Body of pancreas (tissue), 4 donors: ENCODE measurements around the gene AP5M1. TPM values are rescaled to one million over a fixed set of nuclear protein-coding genes. Genes with fewer than 3 reads are reported as not detected.
"Not testable (repeated sequence)": the region's sequence is repeated elsewhere in the genome, so short reads cannot be mapped to it uniquely, and the experiment has no call there.

ENCODE experiments used
- ATAC-seq: fragments of 150-250 bp; one replicate; pipeline ENCODE4 v1.9.1; 2016
- DNase-seq, 4 donors: peaks; one replicate each; pipeline ENCODE4 v3.0.0-alpha.2; 2019
- H3K27ac ChIP-seq, 4 donors: fragments of 200-600 bp; sonication (generic); 1 replicate in 3 of 4; 2 replicates in 1 of 4; pipeline versions ENCODE4 v1.5.1 to v1.6.1; 2016 to 2019; ENCODE audit warnings: mild to moderate bottlenecking in 1 of 4, mixed read lengths in 1 of 4, moderate library complexity in 1 of 4
- H3K27me3 ChIP-seq, 2 donors: fragments of 200-600 bp; sonication (generic); one replicate each; pipeline ENCODE4 v1.6.0; 2016; ENCODE audit warnings: mild to moderate bottlenecking in 1 of 2
- H3K36me3 ChIP-seq, 2 donors: fragments of 200-600 bp; sonication (generic); replicated peaks in 1 of 2; 2 replicates each; pipeline ENCODE4 v1.5.1; 2016; ENCODE audit warnings: low read depth in 2 of 2; ENCODE audit not compliant: insufficient read depth in 1 of 2
- H3K4me1 ChIP-seq: fragments of 200-600 bp; sonication (generic); one replicate; pipeline ENCODE4 v1.6.0; 2016
- H3K4me3 ChIP-seq, 2 donors: fragments of 200-600 bp; sonication (generic); 1 replicate in 1 of 2; 2 replicates in 1 of 2; pipeline ENCODE4 v1.5.1; 2016 to 2019
- H3K9me3 ChIP-seq, 3 donors: fragments of 200-600 bp; sonication (generic); 1 replicate in 2 of 3; 2 replicates in 1 of 3; pipeline ENCODE4 v1.5.1; 2016
- POLR2A ChIP-seq, 3 donors: fragments of 450-650 bp; IDR thresholded peaks; one replicate each; pipeline ENCODE4 v1.6.1; 2016; ENCODE audit warnings: antibody characterized with exemption in 3 of 3, mild to moderate bottlenecking in 2 of 3
- WGBS, 2 donors: methylation state at CpG; one replicate each; pipeline ENCODE4 v1.1.5; 2017; 5-methylcytosine and 5-hydroxymethylcytosine counted together
- intact Hi-C: fragments of 100-400 bp; cut with DNase I; formaldehyde crosslinking; loops from one replicate; pipeline ENCODE4 v1.15.1; 2023
- total RNA-seq, 2 donors: library from RNA; depleted of rRNA; stranded (reverse); fragments of >200 nt; gene quantifications; one replicate each; pipeline ENCODE4 v1.1.0, GENCODE V29; 2016
- TF ChIP-seq, protein P1 (sequence below), 7 experiments: fragments of 450-650 bp in 4 of 7; fragments of 200-600 bp in 3 of 7; sonication (generic) in 3 of 7; IDR thresholded peaks; one replicate each; pipeline ENCODE4 v1.5.1; 2016 to 2019; ENCODE audit warnings: antibody characterized with exemption in 7 of 7

AP5M1 gene, protein sequence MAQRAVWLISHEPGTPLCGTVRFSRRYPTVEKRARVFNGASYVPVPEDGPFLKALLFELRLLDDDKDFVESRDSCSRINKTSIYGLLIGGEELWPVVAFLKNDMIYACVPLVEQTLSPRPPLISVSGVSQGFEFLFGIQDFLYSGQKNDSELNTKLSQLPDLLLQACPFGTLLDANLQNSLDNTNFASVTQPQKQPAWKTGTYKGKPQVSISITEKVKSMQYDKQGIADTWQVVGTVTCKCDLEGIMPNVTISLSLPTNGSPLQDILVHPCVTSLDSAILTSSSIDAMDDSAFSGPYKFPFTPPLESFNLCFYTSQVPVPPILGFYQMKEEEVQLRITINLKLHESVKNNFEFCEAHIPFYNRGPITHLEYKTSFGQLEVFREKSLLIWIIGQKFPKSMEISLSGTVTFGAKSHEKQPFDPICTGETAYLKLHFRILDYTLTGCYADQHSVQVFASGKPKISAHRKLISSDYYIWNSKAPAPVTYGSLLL
- total RNA-seq: 10 to 100 TPM; 12.2 to 17.8 TPM

DNA sequence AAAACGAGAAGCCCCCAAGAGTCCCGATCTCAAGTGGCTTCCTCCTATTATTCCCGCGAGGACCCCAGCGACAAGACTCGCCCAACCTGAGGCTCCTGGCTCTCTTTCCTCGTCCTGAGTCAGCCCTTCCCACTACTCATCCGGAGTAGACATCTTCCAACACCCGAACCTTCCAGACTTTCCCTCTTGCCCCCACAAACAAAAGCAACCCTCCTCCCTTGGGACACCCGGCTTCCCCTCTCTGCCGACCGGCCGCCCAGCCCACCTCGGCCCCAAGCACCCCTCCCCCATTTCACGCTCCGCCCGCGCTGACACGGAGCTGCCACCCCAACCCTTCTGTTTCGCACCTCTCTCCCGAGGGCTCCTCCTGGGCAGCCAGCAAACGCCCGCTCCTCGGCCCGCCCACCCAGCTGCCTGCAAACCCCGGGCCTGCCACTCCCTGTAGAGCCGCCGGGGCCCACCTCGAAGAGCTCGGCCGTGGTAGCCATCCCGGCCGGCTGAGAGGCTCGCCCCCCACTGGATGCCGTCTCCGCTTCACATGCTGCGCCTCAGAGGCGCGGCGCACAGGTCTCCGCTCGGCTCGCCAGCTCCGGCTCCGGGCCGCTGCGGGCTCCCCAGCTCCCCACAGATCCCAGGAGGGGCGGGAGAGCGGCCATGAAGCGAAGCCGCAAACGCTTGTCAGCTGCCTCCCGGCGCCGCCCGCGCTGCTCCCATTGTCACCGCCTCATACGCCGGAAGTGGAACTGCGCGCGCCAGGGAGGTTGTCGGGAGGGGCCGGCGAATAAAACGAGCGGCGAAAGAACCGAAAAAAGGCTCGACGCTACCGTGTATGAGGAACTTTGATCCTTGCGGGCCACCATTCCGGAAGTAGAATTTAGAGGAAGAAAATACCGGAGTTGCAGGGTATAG lies at the start of gene AP5M1, which contains the start of gene EXOC5:
TSS of gene AP5M1 (plus strand) at position 811 of the 909 bp plus-strand sequence. CDS start 344 bp downstream, outside the sequence.
TSS of gene EXOC5 (minus strand) at position 745 of the 909 bp plus-strand sequence. CDS start at position 488, 257 bp downstream.
- H3K36me3 ChIP-seq: no peaks in the 10 kb centered on the region
- ATAC-seq (peak; percentile 96), DNase-seq (peak; percentile 89 to 95 (median 92))
- peaks cover 45% of the 10 kb centered on the region for H3K4me1 ChIP-seq
- no peaks in the 10 kb centered on the region for H3K27me3 ChIP-seq
- TF ChIP-seq, protein P1, sequence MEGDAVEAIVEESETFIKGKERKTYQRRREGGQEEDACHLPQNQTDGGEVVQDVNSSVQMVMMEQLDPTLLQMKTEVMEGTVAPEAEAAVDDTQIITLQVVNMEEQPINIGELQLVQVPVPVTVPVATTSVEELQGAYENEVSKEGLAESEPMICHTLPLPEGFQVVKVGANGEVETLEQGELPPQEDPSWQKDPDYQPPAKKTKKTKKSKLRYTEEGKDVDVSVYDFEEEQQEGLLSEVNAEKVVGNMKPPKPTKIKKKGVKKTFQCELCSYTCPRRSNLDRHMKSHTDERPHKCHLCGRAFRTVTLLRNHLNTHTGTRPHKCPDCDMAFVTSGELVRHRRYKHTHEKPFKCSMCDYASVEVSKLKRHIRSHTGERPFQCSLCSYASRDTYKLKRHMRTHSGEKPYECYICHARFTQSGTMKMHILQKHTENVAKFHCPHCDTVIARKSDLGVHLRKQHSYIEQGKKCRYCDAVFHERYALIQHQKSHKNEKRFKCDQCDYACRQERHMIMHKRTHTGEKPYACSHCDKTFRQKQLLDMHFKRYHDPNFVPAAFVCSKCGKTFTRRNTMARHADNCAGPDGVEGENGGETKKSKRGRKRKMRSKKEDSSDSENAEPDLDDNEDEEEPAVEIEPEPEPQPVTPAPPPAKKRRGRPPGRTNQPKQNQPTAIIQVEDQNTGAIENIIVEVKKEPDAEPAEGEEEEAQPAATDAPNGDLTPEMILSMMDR (IDR thresholded peaks at IDR 0.05): peak in 3 of 7 experiments; percentile 5 to 19 (median 18)
- peak; percentile 62 to 78 (median 77) for TF ChIP-seq POLR2A (IDR thresholded peaks at IDR 0.05)
- H3K27ac ChIP-seq: peak within 1 kb of the TSS; percentile 82 to 97 (median 88)
- no peaks in the 10 kb centered on the region for H3K9me3 ChIP-seq
- 0 to 1% methylated on average over 44 to 71 of the region's 76 CpGs for WGBS, 2 donors
- H3K4me3 ChIP-seq: peak within 1 kb of the TSS; percentile 91
- intact Hi-C loops: loop anchor here (10.0 kb wide), 1 partner anchor 694 kb away; the partner anchor contains the start of gene TMEM260

DNA sequence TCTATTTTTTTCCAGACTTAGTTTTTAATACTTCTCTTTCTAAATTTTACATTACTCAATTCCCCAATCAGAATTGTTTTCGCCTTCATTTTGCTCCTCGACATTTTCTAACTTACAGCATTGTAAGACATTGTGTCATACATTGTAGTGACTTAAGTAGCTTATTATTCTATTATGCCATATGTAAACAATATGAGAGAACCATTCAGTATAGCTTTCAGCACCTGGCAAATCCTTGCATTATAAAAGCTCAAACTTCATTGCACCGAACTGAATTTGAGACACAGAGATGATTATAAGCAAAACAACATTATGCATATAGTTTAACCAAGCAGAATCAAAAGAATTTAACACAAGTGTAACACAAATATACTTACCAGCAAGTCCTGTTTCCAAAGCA lies 46.8 kb upstream of the AP5M1 start:
- 91 to 98% methylated on average over 3 of the region's 3 CpGs for WGBS, 2 donors
- H3K4me3 ChIP-seq: no peak overlapping the region
- no peaks in the 10 kb centered on the region for H3K36me3 ChIP-seq
- no peak for DNase-seq
- no peaks in the 10 kb centered on the region for H3K27me3 ChIP-seq
- TF ChIP-seq, protein P1 (IDR thresholded peaks at IDR 0.05): no peak
- TF ChIP-seq POLR2A (IDR thresholded peaks at IDR 0.05): no peak
- intact Hi-C loops: no loop called here
- H3K27ac ChIP-seq: no peak overlapping the region
- no peaks in the 10 kb centered on the region for H3K9me3 ChIP-seq
- no peaks in the 10 kb centered on the region for H3K4me1 ChIP-seq
- ATAC-seq: no peak

DNA sequence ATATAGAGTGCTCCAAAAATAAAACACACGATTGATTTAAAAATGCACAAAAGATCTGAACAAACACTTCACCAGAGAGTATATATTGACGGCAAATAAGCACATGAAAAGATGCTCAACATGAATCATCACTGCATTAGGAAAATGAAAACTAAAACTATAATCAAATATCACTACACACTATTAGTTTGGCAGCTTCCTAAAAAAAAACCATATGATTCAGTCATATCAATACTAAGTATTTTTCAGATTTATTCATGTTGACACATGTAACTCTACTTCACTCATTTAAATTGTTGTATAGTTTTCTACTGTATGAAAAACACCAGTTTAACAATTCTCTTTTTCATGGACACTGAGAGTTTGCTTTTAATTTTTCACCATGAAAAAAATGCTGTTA lies 41.7 kb upstream of the AP5M1 start:
- intact Hi-C loops: no loop called here
- TF ChIP-seq, protein P1 (IDR thresholded peaks at IDR 0.05): no peak
- TF ChIP-seq POLR2A (IDR thresholded peaks at IDR 0.05): no peak
- no peak overlapping the region for H3K4me3 ChIP-seq
- H3K27ac ChIP-seq: no peak overlapping the region
- DNase-seq (no peak), ATAC-seq (no peak)
- 73 to 74% methylated on average over 2 of the region's 2 CpGs for WGBS, 2 donors
- no peaks in the 10 kb centered on the region for H3K27me3 ChIP-seq
- H3K4me1 ChIP-seq: no peaks in the 10 kb centered on the region
- no peaks in the 10 kb centered on the region for H3K9me3 ChIP-seq
- peaks cover 2 to 7% of the 10 kb centered on the region in 2 donors for H3K36me3 ChIP-seq

DNA sequence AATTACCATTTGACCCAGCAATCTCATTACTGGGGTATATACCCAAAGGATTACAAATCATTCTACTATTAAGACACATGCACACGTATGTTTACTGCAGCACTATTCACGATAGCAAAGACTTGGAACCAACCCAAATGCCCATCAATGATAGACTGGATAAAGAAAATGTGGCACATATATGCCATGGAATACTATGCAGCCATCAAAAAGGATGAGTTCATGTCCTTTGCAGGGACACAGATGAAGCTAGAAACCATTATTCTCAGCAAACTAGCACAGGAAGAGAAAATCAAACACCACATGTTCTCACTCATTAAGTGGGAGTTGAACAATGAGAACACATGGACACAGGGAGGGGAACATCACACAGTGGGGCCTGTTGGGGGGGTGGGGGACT lies 40.5 kb upstream of the AP5M1 start:
- H3K27ac ChIP-seq, H3K27me3 ChIP-seq, H3K36me3 ChIP-seq, H3K9me3 ChIP-seq, DNase-seq, H3K4me3 ChIP-seq, ATAC-seq, H3K4me1 ChIP-seq, intact Hi-C loops: not testable (repeated sequence)
- 82 to 96% methylated on average over 2 of the region's 2 CpGs for WGBS, 2 donors

DNA sequence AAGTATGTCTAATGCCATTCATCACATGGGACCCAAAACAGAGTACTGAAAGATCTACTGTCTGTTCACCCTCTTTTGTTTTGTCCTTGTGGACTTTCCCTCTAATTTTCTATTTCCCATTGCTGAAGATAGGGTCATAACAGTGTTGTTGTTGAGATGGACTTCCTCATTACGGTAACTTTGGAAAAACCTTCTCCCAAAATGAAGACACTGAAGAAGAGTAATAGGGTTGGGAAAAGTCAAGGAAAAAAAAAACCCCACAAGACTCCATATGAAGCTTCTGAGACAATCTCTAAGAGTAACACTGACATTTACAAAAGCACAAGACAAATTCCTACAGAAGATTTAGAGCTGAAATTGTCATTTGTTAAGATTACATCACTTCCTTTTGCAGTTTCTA lies 36.8 kb upstream of the AP5M1 start:
- ATAC-seq: no peak
- Histone ChIP-seq H3K27me3 (no peaks in the 10 kb centered on the region), H3K36me3 (peaks cover 3 to 7% of the 10 kb centered on the region in 2 donors), H3K27ac (no peak overlapping the region), H3K4me1 (no peaks in the 10 kb centered on the region), H3K4me3 (no peak overlapping the region), H3K9me3 (no peaks in the 10 kb centered on the region)
- DNase-seq: no peak
- intact Hi-C loops: no loop called here
- TF ChIP-seq, protein P1 (IDR thresholded peaks at IDR 0.05): no peak
- TF ChIP-seq POLR2A (IDR thresholded peaks at IDR 0.05): no peak
- 96 to 100% methylated on average over 1 of the region's 1 CpG for WGBS, 2 donors

DNA sequence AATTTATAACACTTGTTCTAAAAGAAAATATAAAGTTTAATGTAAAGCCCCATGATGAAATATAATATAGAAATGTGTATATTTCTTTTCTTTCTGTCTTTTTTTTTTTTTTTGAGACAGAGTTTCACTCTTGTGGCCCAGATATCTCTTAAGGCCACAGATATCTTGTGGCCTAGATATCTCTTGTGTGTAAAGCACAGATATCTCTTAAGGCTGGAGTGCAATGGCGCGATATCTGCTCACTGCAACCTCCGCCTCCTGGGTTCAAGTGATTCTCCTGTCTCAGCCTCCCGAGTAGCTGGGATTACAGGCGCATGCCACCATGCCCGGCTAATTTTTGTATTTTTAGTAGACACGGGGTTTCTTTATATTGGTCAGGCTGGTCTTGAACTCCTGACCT lies 28.7 kb upstream of the AP5M1 start:
- intact Hi-C loops, H3K27ac ChIP-seq, DNase-seq, H3K4me1 ChIP-seq, H3K36me3 ChIP-seq, H3K4me3 ChIP-seq, ATAC-seq, H3K9me3 ChIP-seq, H3K27me3 ChIP-seq: not testable (repeated sequence)
- WGBS, 2 donors: 92 to 95% methylated on average over 7 of the region's 7 CpGs
